ENCODE data around the gene FOLR2.

FOLR2 gene

DNA sequence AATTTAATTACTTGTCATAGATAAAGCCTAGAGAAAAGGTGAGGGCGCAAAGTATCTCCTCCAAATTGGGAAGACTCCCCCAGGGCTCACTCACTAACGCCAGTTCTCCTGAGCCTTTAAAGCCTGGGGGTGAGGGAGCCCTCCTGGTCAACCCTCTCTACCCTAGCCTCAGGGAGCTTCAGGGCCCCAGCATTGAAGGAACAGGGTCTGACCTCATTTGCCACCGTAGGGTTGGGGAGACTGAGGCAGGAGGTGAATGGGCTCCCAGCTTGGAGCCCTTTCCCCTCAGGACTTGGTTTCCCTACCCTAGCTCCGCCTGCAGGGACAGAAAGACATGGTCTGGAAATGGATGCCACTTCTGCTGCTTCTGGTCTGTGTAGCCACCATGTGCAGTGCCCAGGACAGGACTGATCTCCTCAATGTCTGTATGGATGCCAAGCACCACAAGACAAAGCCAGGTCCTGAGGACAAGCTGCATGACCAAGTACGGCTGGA, 1.7 kb downstream of the FOLR2 start:
- no peak overlapping the region for H3K4me3 ChIP-seq (ENCODE audit: low read length)
- no peak overlapping the region for H3K9ac ChIP-seq (ENCODE audit: low read length)

GRCh38 chr11:72220696-72221363, 4.2 kb downstream of the FOLR2 start:
- Histone ChIP-seq H3K9me3 (ENCODE audit: control insufficient read depth, low read length) (no peaks in the 10 kb centered on the region), H3K27me3 (ENCODE audit: control insufficient read depth, insufficient read depth, low read length) (peaks cover 9% of the 10 kb centered on the region), H3K9ac (ENCODE audit: low read length) (no peak overlapping the region), H3K36me3 (ENCODE audit: control insufficient read depth, insufficient read depth, low read length) (no peaks in the 10 kb centered on the region), H3K4me1 (ENCODE audit: control insufficient read depth, insufficient read depth, low read length) (peaks cover 18% of the 10 kb centered on the region), H3K4me3 (ENCODE audit: low read length) (no peak overlapping the region)

More for the DNA sequence above, 1.7 kb downstream of the FOLR2 start:
- H3K27me3 ChIP-seq (ENCODE audit: control insufficient read depth, insufficient read depth, low read length), result peaks cover 9% of the 10 kb centered on the region
- no peaks in the 10 kb centered on the region for H3K36me3 ChIP-seq (ENCODE audit: control insufficient read depth, insufficient read depth, low read length)
- no peaks in the 10 kb centered on the region for H3K9me3 ChIP-seq (ENCODE audit: control insufficient read depth, low read length)
- peaks cover 10% of the 10 kb centered on the region for H3K4me1 ChIP-seq (ENCODE audit: control insufficient read depth, insufficient read depth, low read length)

DNA sequence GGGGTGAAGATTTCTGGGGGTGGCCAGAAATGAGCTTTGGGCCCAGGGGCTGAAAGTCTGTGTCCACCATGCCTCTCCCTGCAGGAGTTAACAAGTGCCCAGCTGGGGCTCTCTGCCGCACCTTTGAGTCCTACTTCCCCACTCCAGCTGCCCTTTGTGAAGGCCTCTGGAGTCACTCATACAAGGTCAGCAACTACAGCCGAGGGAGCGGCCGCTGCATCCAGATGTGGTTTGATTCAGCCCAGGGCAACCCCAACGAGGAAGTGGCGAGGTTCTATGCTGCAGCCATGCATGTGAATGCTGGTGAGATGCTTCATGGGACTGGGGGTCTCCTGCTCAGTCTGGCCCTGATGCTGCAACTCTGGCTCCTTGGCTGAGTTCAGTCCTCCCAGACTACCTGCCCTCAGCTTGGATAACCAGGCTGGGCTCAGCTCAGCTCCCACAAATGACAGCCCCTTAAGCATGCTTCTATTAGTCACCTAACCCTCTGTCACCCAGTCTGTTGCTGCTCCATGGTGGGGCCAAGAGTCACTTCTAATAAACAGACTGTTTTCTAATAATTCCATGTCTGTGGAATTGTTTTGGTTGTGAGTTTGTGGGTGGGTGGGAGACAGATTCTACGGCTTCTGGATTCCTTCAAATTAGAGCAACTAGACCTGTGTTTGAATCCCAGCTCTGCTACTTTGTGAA, 4.9 kb downstream of the FOLR2 start:
- Histone ChIP-seq H3K36me3 (ENCODE audit: control insufficient read depth, insufficient read depth, low read length) (no peaks in the 10 kb centered on the region), H3K9ac (ENCODE audit: low read length) (no peak overlapping the region), H3K9me3 (ENCODE audit: control insufficient read depth, low read length) (no peaks in the 10 kb centered on the region), H3K4me3 (ENCODE audit: low read length) (no peak overlapping the region), H3K27me3 (ENCODE audit: control insufficient read depth, insufficient read depth, low read length) (peaks cover 9% of the 10 kb centered on the region), H3K4me1 (ENCODE audit: control insufficient read depth, insufficient read depth, low read length) (peaks cover 19% of the 10 kb centered on the region)

DNA sequence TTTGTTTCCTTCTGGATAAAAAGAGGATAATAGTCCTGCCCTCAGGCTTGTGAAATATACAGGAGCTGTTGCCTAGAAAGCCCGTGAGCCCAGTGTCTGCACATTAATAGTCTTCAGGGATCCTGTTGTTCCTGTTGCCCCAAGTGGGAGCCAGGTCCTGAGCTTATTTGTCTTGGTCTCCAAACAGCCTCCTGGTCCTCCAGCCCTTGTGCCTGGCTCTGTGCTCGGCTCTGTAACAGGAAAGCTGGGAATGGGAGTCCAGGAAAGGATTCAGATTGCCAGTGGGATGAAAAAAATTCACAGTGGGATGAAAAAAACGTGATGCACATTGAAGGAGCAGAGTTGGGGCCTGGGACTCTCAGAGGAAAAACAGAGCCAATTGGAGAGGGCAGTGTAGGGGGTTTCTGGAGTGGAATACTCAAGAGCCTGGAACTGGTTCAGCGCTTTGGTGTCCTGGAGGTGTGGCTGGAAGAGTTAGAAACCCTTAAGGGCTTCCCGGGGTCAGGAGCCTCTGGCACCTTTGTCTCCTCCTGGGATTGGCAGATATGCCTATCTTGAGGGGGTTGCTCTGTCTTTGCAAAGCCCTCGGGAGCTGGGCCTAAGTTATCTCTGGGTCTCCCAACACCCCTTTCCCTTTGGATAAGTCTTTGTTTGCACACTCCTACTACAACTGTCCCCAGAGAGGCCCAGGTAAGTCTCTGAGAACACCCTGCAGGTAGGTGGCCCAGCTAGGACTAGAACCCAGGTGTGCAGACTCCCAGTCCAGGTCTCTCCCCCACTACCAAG, 5.7 kb downstream of the FOLR2 start:
- Histone ChIP-seq H3K4me1 (ENCODE audit: control insufficient read depth, insufficient read depth, low read length) (peaks cover 19% of the 10 kb centered on the region), H3K4me3 (ENCODE audit: low read length) (peak overlapping the region; percentile 34), H3K27me3 (ENCODE audit: control insufficient read depth, insufficient read depth, low read length) (peaks cover 9% of the 10 kb centered on the region)

GRCh38 chr11:72222907-72223614, 6.5 kb downstream of the FOLR2 start:
- Histone ChIP-seq H3K9me3 (ENCODE audit: control insufficient read depth, low read length) (no peaks in the 10 kb centered on the region), H3K4me1 (ENCODE audit: control insufficient read depth, insufficient read depth, low read length) (peaks cover 19% of the 10 kb centered on the region), H3K9ac (ENCODE audit: low read length) (peak overlapping the region; percentile 81), H3K36me3 (ENCODE audit: control insufficient read depth, insufficient read depth, low read length) (no peaks in the 10 kb centered on the region), H3K4me3 (ENCODE audit: low read length) (peak overlapping the region; percentile 34), H3K27me3 (ENCODE audit: control insufficient read depth, insufficient read depth, low read length) (peaks cover 7% of the 10 kb centered on the region)

More for the DNA sequence above, 5.7 kb downstream of the FOLR2 start:
- H3K36me3 ChIP-seq (ENCODE audit: control insufficient read depth, insufficient read depth, low read length), result no peaks in the 10 kb centered on the region
- peak overlapping the region; percentile 81 for H3K9ac ChIP-seq (ENCODE audit: low read length)
- H3K9me3 ChIP-seq (ENCODE audit: control insufficient read depth, low read length), result no peaks in the 10 kb centered on the region

DNA sequence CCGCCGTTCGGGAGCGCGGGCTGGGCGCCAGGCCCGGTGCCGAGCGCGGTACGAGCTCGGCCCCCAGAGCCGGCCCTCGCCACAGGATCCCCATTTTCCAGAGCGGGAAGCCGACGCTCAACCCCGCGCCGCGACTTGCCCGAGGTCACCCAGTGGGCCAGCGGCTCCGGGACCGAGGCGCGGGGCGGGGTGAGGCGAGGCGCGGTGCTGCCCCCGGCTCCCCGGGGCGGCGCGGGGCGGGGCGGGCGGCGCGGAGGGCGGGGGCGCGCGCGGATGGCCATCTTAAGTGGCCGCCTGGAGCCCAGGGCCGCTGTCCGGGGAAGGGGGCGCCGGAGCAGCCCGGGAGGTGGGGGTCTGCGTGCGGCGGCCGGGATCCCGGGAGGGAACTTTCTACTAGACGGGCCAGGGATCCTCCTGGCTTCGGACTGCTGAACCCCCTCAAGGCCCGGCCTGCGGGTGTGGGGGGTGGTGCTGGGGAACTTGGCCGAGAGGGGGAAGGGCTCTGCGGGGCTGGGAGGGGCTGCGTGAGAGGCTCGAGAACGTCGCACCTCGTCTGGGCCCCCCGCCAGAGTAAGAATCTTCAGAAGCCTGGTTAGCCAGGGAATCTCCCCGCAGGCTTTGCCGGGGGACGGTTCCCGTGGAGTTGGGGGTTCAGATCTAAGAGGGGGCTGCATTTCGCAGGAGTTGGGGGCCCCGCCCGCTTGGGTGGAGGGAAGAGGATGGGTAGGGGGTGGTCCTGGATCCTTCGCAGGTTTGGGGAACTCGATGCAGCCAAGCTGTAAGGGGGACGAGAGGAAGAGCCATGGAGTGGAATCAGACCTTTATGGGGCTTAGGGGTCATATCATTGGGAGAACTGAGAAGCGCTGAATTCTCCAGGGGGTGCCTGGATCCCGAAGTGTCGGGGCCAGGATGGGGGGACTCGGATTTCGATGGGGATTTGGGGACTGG, 7.3 kb downstream of the FOLR2 start:
- peak overlapping the region; percentile 81 for H3K9ac ChIP-seq (ENCODE audit: low read length)
- H3K9me3 ChIP-seq (ENCODE audit: control insufficient read depth, low read length), result no peaks in the 10 kb centered on the region
- peaks cover 19% of the 10 kb centered on the region for H3K4me1 ChIP-seq (ENCODE audit: control insufficient read depth, insufficient read depth, low read length)
- no peaks in the 10 kb centered on the region for H3K27me3 ChIP-seq (ENCODE audit: control insufficient read depth, insufficient read depth, low read length)
- H3K4me3 ChIP-seq (ENCODE audit: low read length), result peak overlapping the region; percentile 46
- H3K36me3 ChIP-seq (ENCODE audit: control insufficient read depth, insufficient read depth, low read length), result peaks cover 2% of the 10 kb centered on the region

GRCh38 chr11:72224564-72225410, 8.2 kb downstream of the FOLR2 start, which contains the start of gene INPPL1:
Gene INPPL1, plus strand, starts transcription at chr11:72224767. Its CDS starts 218 bp downstream, at chr11:72224985.
- Histone ChIP-seq H3K27me3 (ENCODE audit: control insufficient read depth, insufficient read depth, low read length) (no peaks in the 10 kb centered on the region), H3K9ac (ENCODE audit: low read length) (peak within 1 kb of the TSS; percentile 81), H3K4me3 (ENCODE audit: low read length) (peak within 1 kb of the TSS; percentile 46), H3K9me3 (ENCODE audit: control insufficient read depth, low read length) (no peaks in the 10 kb centered on the region), H3K36me3 (ENCODE audit: control insufficient read depth, insufficient read depth, low read length) (peaks cover 4% of the 10 kb centered on the region), H3K4me1 (ENCODE audit: control insufficient read depth, insufficient read depth, low read length) (peaks cover 19% of the 10 kb centered on the region)

DNA sequence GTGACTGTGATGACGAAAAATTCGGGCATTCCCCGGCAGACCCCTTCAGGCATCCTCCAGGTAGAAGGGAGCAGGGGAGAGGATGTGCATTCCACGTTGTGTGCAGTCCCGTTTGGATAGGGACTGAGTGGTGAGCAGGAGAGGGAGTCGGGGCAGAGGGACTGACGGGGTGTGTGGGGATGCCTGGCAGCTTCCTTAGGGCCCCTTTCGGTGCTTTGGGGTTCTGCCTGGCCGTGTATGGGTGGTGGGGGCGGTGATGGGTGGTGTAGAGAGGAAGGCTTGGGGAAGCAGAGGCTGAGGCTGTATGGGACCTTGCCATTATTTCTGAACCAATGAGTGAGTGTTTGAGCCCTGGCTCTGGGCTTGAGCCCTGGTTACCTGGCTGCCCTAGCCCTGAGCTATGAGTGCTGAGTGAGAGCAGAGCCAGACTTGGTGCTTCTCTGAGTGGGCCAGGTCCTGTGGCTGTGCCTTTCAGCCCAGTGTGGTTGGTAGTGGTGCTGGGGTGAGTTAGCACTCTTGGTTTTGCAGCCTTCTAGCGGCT, 8.9 kb downstream of the FOLR2 start:
- H3K4me3 ChIP-seq (ENCODE audit: low read length), result peak overlapping the region; percentile 37
- peaks cover 10% of the 10 kb centered on the region for H3K36me3 ChIP-seq (ENCODE audit: control insufficient read depth, insufficient read depth, low read length)
- H3K27me3 ChIP-seq (ENCODE audit: control insufficient read depth, insufficient read depth, low read length), result no peaks in the 10 kb centered on the region
- H3K9ac ChIP-seq (ENCODE audit: low read length), result peak overlapping the region; percentile 70
- H3K9me3 ChIP-seq (ENCODE audit: control insufficient read depth, low read length), result no peaks in the 10 kb centered on the region
- peaks cover 19% of the 10 kb centered on the region for H3K4me1 ChIP-seq (ENCODE audit: control insufficient read depth, insufficient read depth, low read length)

GRCh38 chr11:72226701-72227100, 10.1 kb downstream of the FOLR2 start:
- H3K9ac ChIP-seq (ENCODE audit: low read length), result no peak overlapping the region
- H3K36me3 ChIP-seq (ENCODE audit: control insufficient read depth, insufficient read depth, low read length), result peaks cover 22% of the 10 kb centered on the region

More at GRCh38 chr11:72226701-72227100, 10.1 kb downstream of the FOLR2 start:
- H3K27me3 ChIP-seq (ENCODE audit: control insufficient read depth, insufficient read depth, low read length), result no peaks in the 10 kb centered on the region
- no peak overlapping the region for H3K4me3 ChIP-seq (ENCODE audit: low read length)
- H3K9me3 ChIP-seq (ENCODE audit: control insufficient read depth, low read length), result no peaks in the 10 kb centered on the region
- H3K4me1 ChIP-seq (ENCODE audit: control insufficient read depth, insufficient read depth, low read length), result peaks cover 19% of the 10 kb centered on the region
